Measurements from ENCODE around the gene TULP4.
"Not testable (repeated sequence)": the region's sequence is repeated elsewhere in the genome, so short reads cannot be mapped to it uniquely, and the experiment has no call there.

Gene TULP4

GRCh38 chr6:158312165-158312564 lies at the start of gene TULP4:
TSS of gene TULP4 (plus strand) at chr6:158312465. CDS start at chr6:158314017, 1,552 bp downstream.
- DNase-seq, result no peak

GRCh38 chr6:158262755-158263154 lies 49.5 kb upstream of the TULP4 start:
- DNase-seq, result no peak

GRCh38 chr6:158264180-158264579 lies 48.1 kb upstream of the TULP4 start:
- DNase-seq, result no peak

- no peak for DNase-seq
These were observed 46.1 kb upstream of the TULP4 start for GRCh38 chr6:158266131-158266530.

GRCh38 chr6:158268361-158269147 lies 43.7 kb upstream of the TULP4 start:
- no peak for DNase-seq

- no peak for DNase-seq
These were observed 42.6 kb upstream of the TULP4 start for GRCh38 chr6:158269657-158270056.

GRCh38 chr6:158270389-158271127 lies 41.7 kb upstream of the TULP4 start:
- DNase-seq, result no peak

GRCh38 chr6:158272324-158272723 lies 39.9 kb upstream of the TULP4 start:
- no peak for DNase-seq

GRCh38 chr6:158278004-158278403 lies 34.3 kb upstream of the TULP4 start:
- no peak for DNase-seq

GRCh38 chr6:158279615-158280014 lies 32.6 kb upstream of the TULP4 start:
- no peak for DNase-seq

- DNase-seq, result peak; percentile 69
These were observed 28.8 kb upstream of the TULP4 start for GRCh38 chr6:158283304-158283980.

- DNase-seq, result no peak
These were observed 28.0 kb upstream of the TULP4 start for GRCh38 chr6:158284007-158284875.

GRCh38 chr6:158284876-158285655 lies 27.2 kb upstream of the TULP4 start:
- no peak for DNase-seq

GRCh38 chr6:158285656-158286021 lies 26.6 kb upstream of the TULP4 start:
- DNase-seq, result no peak

- no peak for DNase-seq
These were observed 25.9 kb upstream of the TULP4 start for GRCh38 chr6:158286413-158286812.

- no peak for DNase-seq
These were observed 25.2 kb upstream of the TULP4 start for GRCh38 chr6:158287047-158287446.

GRCh38 chr6:158290040-158290439 lies 22.2 kb upstream of the TULP4 start:
- DNase-seq, result no peak

GRCh38 chr6:158290659-158291058 lies 21.6 kb upstream of the TULP4 start:
- peak; percentile 83 for DNase-seq

- DNase-seq, result no peak
These were observed 20.2 kb upstream of the TULP4 start for GRCh38 chr6:158292016-158292415.

- no peak for DNase-seq
These were observed 19.1 kb upstream of the TULP4 start for GRCh38 chr6:158293122-158293521.

- DNase-seq, result not testable (repeated sequence)
These were observed 16.1 kb upstream of the TULP4 start for GRCh38 chr6:158295976-158296853.
